HS-27A (cell line): ENCODE results near the gene DKKL1.

Source experiments
- DNase-seq: peaks from one replicate; pipeline ENCODE4 v3.0.0-alpha.2; 2012; ENCODE audit warnings: low read depth, missing footprints

The DKKL1 gene

GRCh38 chr19:49422407-49423070 is 58.9 kb downstream of the DKKL1 start:
- no peak for DNase-seq

GRCh38 chr19:49423071-49423984 is 59.7 kb downstream of the DKKL1 start, which contains the start of gene PTH2:
Gene PTH2 (minus strand): TSS chr19:49423441. CDS start chr19:49423339, 102 bp downstream.
- no peak for DNase-seq

- no peak for DNase-seq
Measured at GRCh38 chr19:49423985-49424303, 60.3 kb downstream of the DKKL1 start.
